ENCODE measurements around the gene ATP5F1D.

Gene ATP5F1D

GRCh38 chr19:1220976-1221903, 20.3 kb upstream of the ATP5F1D start:
- no peak for DNase-seq (ENCODE audit: low read depth in 2 of 2)

- DNase-seq (ENCODE audit: low read depth in 2 of 2) = no peak
These were observed 19.7 kb upstream of the ATP5F1D start for GRCh38 chr19:1221904-1222255.

GRCh38 chr19:1222394-1222793, 19.2 kb upstream of the ATP5F1D start:
- no peak for DNase-seq (ENCODE audit: low read depth in 2 of 2)

- no peak for DNase-seq (ENCODE audit: low read depth in 2 of 2)
These were observed 18.3 kb upstream of the ATP5F1D start for GRCh38 chr19:1223018-1223855.

GRCh38 chr19:1224047-1224825, 17.3 kb upstream of the ATP5F1D start:
- no peak for DNase-seq (ENCODE audit: low read depth in 2 of 2)

- no peak for DNase-seq (ENCODE audit: low read depth in 2 of 2)
These were observed 16.7 kb upstream of the ATP5F1D start for GRCh38 chr19:1224847-1225246.

- no peak for DNase-seq (ENCODE audit: low read depth in 2 of 2)
These were observed 15.9 kb upstream of the ATP5F1D start for GRCh38 chr19:1225440-1226226.

- DNase-seq (ENCODE audit: low read depth in 2 of 2) = no peak
These were observed 15.4 kb upstream of the ATP5F1D start for GRCh38 chr19:1226227-1226518.

- DNase-seq (ENCODE audit: low read depth in 2 of 2) = no peak
These were observed 14.8 kb upstream of the ATP5F1D start for GRCh38 chr19:1226522-1227303.

- DNase-seq (ENCODE audit: low read depth in 2 of 2) = no peak
These were observed 14.1 kb upstream of the ATP5F1D start for GRCh38 chr19:1227304-1228054.

GRCh38 chr19:1228161-1228957, 13.2 kb upstream of the ATP5F1D start:
- DNase-seq (ENCODE audit: low read depth in 2 of 2) = no peak

GRCh38 chr19:1229056-1229923, 12.3 kb upstream of the ATP5F1D start:
- DNase-seq (ENCODE audit: low read depth in 2 of 2) = no peak

- DNase-seq (ENCODE audit: low read depth in 2 of 2) = no peak
These were observed 11.4 kb upstream of the ATP5F1D start for GRCh38 chr19:1229924-1230782.

GRCh38 chr19:1230783-1231489, 10.6 kb upstream of the ATP5F1D start:
- DNase-seq (ENCODE audit: low read depth in 2 of 2) = no peak

- DNase-seq (ENCODE audit: low read depth in 2 of 2) = no peak
These were observed 9.6 kb upstream of the ATP5F1D start for GRCh38 chr19:1231729-1232637.
